ENCODE data around the gene PAX3.
"Not testable (repeated sequence)": the region's sequence is repeated elsewhere in the genome, so short reads cannot be mapped to it uniquely, and the experiment has no call there.

The PAX3 gene

DNA sequence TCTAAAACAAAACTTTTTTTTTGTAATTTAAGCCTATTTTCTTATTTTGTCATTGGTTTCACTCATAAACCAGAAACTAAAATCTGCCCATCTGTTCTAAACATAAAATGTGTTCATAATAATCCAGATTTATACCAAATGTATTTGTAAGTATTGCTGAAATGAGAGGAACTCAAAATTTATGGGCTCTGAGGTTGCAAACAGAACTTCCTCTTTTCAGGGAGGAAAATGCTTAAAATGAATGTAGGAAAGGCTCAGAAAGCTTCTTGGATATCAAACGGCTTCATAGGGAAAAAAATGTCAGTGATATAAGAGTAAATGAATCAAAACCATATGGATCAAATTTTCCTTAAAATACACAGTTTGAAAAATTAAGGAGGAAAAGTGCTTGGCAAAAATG is 83.9 kb downstream of the PAX3 start:
- no peak for DNase-seq (ENCODE audit: low read depth in 2 of 2)

DNA sequence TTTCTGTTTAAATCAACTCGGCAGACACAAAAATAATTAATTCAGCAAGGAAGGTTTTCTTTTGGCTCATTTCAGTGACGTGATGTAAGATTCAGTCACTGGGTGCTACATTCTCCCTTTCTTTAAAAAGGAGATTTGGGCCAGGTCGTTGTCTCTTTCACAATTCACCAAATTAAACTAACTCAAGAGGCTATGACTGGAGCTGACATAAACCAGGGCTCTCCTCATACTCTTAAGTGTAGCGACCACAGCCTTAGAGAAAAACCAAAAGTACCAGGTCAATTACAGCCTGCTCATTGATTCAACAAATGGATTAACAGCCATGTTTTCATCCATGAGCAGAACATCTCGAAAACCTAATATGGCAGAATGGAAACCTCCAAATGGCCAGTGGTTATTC is 85.7 kb downstream of the PAX3 start:
- DNase-seq (ENCODE audit: low read depth in 2 of 2) = no peak

DNA sequence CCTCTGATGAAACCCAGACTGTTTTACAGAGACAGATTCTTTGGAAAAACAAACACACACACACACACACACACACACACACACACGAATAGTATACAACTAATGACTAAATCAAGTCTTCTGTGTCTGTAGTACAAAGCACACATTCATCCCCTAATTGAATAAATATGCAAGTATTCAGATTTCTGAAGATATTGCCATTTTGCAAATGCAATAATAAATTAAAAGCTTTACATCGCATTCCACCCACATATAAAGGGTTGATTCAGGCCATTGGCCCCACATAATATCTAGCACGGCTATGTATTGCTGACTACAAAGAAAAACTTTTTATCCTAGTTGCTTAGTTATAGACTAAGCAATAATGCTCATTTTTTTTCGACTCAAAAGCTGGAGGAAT is 86.2 kb downstream of the PAX3 start:
- no peak for DNase-seq (ENCODE audit: low read depth in 2 of 2)

DNA sequence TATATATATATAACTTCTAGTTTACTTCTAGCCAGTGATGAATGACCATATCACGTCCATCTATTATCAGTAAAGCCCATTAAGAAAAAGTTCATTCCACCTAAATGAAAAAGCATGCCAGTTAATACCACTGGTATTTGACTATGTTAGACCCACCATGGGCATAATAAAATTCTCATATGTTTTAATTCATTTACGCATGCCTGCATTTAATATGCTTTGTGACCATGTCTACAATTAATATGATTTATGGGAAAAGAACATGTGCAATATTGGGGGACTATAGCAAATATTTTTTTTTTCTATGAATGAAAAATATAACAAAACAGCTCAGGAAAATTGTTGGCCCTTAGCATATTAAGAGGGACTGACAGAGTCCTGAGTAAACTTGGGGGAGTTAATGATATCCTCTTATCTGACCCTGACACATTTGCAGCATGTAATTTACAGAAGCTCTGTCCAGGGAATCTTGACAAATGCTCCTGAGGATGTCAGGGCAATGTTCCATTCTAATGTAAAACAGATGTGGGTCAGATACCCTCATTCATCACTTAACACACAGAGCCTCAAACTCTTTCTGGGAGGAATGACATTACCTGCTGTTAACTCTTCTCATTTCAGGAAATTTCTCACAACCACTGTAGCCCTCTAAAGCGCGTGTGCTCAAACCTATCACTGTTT is 90.6 kb downstream of the PAX3 start:
- DNase-seq (ENCODE audit: low read depth in 2 of 2) = no peak

DNA sequence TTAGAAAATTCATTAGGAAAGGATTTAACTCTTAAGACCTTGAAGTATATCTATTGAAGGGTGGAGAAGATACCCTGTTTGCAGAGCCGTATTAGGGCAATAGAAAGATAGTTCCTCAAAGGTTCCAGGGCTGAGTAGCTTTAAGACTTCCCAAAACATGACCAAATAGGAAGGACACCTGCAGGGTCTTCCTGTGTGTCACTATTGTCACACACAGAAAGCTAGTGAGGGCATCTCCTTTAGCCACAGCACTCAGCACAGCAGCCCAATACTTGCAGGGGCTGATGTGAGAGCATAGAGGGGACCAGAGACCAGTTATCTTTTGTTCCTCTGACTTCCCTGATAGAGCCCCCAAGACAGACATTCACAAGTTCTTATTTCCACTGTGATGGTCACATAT is 93.7 kb downstream of the PAX3 start:
- no peak for DNase-seq (ENCODE audit: low read depth in 2 of 2)

DNA sequence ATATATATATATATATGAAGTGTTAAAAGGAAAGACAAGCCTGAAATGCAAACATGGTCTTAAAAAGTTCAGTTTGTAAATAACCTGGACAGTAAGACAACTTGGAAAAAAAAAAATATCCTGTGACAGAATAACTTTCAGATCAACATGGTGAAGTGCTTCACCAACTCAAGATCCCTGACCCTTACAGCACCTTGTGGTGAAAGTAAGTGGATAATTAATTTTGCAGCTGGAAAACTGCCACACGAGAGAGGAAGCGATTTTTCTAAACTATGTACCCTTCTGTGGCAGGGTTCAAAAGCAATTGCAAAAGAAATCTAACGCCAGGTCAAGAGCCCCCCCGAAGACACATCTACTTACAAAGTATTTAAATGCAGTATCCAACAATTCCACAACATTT is 95.8 kb downstream of the PAX3 start:
- no peak for DNase-seq (ENCODE audit: low read depth in 2 of 2)

DNA sequence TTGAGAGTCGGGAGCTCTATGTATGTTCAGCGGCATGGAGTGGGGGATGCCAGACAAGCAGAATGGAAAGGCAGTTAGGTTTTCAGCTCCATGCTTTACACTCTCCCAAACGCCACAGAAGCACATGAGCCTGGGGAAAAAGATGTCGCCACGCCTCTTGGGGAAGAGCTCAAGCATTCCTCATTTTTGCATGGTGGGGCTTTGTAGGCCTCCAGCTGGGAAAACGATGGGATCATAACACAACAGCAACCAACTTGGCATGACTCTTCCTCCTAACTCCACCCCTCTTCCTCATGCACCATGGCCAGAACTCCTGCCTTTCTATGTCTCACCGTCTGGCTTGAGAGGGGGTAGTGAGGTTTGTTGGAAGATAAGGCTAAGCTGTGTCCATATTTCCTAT is 102.6 kb downstream of the PAX3 start:
- no peak for DNase-seq (ENCODE audit: low read depth in 2 of 2)

DNA sequence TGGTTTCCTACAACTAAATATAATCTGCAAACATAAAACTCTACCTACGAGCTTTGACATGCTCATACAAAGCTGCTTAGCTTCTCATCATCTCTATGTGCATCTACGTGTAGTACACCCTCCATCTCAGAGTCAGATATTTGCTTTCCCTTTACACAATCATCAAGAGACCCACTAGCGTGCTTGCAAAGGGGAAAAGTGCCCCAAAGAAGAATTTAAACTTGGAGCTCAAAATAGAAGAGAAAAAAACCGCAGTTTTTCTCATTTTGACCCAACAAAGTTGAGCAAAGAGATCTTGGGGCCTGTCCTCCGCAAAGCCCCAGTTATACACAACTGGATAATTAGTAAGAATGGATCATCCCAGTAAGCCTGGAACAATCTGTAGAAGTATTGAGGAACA is 104.1 kb downstream of the PAX3 start:
- no peak for DNase-seq (ENCODE audit: low read depth in 2 of 2)

DNA sequence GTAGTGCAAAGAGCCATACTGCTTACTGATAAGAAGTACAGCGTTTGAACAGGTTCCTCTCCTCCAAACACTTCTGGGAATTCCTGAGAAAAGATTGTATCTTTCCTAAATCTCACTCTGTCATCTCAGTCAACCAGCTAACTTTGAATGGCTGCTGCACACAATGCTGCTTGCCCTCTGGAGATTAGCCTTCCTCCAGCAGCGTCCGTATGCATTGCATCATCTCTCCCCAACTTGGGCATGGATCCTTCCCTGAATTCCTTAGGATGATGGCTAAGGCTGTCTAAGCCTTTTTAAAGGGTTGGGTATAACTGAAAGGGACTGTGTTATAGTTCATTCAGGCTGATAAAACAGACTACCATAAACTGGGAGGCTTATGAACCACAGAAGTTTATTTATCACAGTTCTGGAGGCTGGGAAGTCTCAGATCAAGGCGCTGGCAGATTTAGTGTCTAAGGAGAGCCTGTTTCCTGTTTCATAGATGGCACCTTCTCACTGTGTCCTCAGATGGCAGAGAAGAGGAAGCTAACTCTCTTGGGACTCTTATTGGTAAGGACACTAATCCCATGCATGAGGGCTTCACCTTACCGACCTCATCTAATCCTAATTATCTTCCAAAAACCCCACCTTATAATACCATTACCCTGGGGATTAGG is 105.3 kb downstream of the PAX3 start:
- DNase-seq (ENCODE audit: low read depth in 2 of 2) = no peak

DNA sequence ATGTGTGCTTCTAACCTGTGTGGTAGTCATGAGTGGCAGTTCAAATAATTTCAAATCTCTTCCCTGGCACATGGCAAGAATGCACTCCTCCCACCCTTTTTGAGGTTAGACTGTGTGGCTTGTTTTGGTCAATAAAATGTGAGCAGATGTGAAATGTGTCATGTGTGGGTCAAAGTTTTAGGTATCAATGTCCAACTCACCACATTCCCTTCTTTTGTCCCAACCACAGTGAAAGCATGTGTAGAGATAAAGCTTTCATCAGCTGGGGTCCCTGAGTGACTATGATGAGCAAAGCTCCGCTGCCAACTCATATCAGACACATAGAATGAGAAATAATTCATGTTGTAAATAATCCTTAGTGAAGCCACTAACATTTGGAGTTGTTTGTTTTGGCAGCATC is 118.2 kb downstream of the PAX3 start:
- DNase-seq (ENCODE audit: low read depth in 2 of 2) = no peak

DNA sequence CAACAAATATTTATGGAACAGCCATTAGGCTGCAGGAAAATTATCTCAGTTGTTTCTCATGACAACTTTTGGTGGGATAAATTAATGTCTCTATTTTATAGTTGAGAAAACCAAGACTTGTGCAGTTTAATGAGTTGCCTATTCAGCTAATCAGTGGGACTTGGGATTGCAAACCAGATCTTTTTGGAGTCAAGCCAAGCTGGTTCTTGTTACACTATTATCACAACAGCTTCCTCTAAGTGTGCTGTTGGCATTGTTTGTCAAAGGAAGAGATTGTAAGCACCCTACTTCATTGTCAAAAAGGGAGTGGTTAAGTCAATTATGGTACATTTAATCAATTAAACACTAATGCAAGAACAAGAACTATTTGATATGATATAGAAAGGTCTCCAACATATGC is 119.2 kb downstream of the PAX3 start:
- no peak for DNase-seq (ENCODE audit: low read depth in 2 of 2)

DNA sequence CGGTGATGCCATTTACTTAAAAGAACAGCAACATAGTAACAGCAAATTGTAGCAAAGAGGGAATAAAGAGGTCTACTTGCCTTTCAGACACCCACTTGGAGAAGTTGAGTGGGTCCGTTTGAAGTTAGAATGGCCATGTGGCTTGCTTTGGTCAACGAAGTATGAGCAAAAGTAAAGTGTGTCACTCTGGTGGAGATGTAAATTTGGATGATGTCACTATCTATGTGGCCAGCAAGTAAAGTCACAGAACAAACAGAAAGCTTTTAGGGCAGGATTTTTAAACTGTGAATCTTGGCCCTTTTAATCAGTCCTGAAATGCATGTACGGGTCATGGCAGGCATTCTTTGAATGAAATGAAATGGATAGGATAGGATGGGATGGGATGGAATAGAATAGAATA is 120.3 kb downstream of the PAX3 start:
- DNase-seq (ENCODE audit: low read depth in 2 of 2) = no peak

DNA sequence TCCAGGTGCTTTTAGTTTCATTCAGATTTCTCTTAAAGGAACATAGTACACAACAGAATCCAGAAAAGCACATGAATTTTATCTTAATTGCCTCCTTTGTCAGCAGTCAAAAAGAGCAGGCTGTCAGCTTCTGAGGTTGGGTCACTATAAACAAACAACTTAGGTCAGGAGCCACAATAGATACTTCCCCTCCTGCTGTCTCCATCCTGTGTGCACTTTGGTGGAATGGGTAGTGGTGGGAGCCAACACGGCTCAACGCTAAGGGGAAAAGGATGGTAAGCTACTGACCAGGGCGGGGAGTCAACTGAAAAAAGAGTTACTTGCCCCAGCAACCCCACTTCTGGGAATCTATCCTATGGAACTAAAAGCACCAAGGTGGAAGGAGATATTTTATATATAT is 121.9 kb downstream of the PAX3 start:
- no peak for DNase-seq (ENCODE audit: low read depth in 2 of 2)

DNA sequence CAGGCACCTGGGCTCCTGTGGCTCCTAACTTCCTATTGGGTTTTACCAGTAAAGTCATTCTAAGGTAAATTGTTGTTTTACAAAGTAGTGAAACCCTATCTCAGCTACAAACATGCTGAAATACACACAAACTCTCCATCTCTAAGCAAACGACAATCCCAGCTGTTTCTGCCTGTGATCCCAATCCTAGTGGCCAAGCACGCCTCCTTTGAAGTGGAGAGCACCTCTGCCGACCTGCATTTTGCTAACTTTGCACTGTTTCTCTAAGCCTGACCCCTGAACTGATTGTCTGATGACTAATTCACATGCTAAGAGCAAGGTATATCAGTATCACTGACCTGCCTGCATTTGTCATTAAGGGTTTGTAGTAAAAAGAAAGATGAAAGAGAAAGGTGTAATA is 124.3 kb downstream of the PAX3 start:
- no peak for DNase-seq (ENCODE audit: low read depth in 2 of 2)

DNA sequence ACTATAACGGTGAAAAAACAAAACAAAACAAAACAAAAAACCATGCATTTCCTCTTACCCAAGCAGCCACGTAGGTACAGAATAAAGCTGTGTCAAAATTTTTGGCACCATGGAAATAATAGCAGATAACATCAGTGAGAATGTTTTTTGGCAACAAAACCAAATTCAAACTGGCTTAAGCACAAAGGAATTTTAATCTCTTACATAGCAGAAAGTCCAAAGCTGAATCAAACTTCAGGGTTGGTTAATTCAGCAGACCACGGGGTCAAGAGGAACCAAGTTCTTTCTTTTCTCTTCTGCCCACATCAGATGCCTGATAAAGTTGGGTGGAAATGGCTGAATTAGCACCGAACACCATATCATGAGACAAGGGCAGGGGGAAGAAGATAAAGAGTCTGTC is 129.5 kb downstream of the PAX3 start:
- no peak for DNase-seq (ENCODE audit: low read depth in 2 of 2)

DNA sequence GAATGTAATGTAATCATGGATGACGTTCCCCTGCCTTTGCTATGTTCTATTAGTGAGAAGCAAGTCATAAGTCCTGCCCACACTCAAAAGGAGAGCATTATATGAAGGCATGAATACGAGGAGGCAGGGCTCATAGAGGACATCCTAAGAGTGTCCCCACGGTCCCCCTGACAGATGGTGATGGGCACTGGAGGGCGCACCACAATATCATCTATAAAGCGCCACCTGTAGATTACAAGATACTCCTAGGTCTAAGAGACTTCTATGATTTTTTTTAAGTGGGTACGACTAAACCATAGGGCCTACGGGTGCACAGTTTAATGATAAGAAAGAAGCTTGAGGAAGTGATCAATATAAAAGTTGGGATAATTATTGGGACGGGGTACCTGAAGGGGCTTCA is 131.0 kb downstream of the PAX3 start:
- DNase-seq (ENCODE audit: low read depth in 2 of 2) = no peak

DNA sequence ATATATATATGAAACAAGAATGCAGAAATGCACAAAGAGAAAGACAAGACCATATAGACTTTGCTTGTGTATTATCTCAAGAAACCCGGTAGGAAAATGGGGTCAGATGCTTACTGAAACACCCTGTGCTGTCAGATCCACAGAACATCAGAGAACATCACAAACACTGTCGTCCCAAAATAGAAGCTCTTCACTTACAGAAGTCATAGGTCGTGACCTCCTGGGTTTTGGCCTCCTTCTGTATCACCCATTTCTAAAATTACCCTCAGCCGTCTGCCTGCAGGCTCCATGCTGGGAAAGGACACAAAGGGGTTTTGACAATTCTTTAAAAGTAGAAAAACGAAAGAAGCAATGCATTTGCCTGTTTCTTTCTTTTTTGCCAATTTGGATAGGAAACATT is 137.9 kb downstream of the PAX3 start:
- no peak for DNase-seq (ENCODE audit: low read depth in 2 of 2)

DNA sequence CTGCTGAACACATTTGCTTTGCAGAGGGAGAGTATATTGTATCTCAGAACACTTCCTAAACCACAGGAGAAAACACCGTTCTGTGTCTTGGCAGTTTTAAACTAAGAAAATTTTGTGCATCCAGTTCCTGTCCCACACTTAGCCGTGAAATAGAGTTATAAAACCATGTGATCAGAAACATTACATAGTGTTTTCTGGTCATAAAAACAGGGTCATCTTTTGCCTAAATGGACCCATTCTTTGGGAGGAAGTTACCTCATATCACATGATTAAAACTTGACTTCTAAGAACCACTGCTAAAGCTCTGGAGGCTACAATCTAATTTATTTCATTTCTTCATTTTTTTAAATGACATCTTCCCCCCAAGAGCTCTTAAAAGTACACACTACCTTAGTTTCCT is 138.7 kb downstream of the PAX3 start:
- DNase-seq (ENCODE audit: low read depth in 2 of 2) = no peak

DNA sequence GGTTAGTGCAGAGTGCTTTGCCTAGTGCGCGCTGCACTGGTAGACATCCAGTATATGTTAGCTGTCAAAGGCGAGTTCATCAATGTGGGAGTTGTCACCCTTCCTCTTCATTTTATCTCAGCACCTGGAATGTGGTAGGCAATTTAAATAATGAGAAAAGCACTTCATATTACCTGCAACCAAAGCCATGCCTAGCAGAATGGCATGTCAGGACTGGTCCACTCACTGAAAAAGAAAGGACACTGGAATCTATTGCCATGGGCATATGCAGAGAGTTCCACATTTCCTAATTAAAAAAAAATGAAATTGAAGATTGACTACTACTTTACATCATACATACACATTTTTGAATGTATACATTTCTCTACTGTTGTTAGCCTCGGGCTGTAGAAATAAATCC is 139.6 kb downstream of the PAX3 start:
- DNase-seq (ENCODE audit: low read depth in 2 of 2) = no peak

DNA sequence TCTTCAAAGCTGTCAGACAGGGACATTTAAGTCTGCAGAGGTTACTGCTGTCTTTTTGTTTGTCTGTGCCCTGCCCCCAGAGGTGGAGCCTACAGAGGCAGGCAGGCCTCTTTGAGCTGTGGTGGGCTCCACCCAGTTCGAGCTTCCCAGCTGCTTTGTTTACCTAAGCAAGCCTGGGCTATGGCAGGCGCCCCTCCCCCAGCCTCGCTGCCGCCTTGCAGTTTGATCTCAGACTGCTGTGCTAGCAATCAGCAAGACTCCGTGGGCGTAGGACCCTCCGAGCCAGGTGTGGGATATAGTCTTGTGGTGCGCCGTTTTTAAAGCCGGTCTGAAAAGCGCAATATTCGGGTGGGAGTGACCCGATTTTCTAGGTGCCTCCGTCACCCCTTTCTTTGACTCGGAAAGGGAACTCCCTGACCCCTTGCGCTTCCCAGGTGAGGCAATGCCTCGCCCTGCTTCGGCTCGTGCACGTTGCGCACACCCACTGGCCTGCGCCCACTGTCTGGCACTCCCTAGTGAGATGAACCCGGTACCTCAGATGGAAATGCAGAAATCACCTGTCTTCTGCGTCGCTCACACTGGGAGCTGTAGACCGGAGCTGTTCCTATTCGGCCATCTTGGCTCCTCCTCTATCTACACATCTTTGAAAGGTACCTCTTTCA is 143.7 kb downstream of the PAX3 start:
- not testable (repeated sequence) for DNase-seq (ENCODE audit: low read depth in 2 of 2)
